Measurements from ENCODE around the gene DOK4. TPM values are rescaled to one million over a fixed set of nuclear protein-coding genes. Genes with fewer than 3 reads are reported as not detected.

Gene DOK4
- total RNA-seq, 1 experiment from 2014 or later = 4.9 TPM

GRCh38 chr16:57498031-57498430 is 11.7 kb upstream of the DOK4 start:
- intact Hi-C loops (cut with micrococcal nuclease) = no loop called here
- Histone ChIP-seq H3K27ac (ENCODE audit: low read length) (no peak overlapping the region), H3K79me2 (ENCODE audit: low read length) (no peaks in the 10 kb centered on the region), H2AFZ (ENCODE audit: low read length) (no peak overlapping the region), H3K27me3 (ENCODE audit: low read length) (no peaks in the 10 kb centered on the region), H3K9me2 (replicated peaks; ENCODE audit: low read length) (no peaks in the 10 kb centered on the region), H3F3A (ENCODE audit: low read length, unreplicated experiment) (no peaks in the 10 kb centered on the region), H4K20me1 (ENCODE audit: low read length) (no peaks in the 10 kb centered on the region), H3K36me3 (ENCODE audit: low read depth, low read length) (no peaks in the 10 kb centered on the region), H3K4me1 (ENCODE audit: insufficient read depth, low read length) (no peaks in the 10 kb centered on the region), H3K9ac (ENCODE audit: low read length) (no peak overlapping the region), H3K4me2 (ENCODE audit: low read length) (no peak overlapping the region), H3K4me3 (ENCODE audit: low read length) (no peak overlapping the region), H3K9me3 (ENCODE audit: low read length) (no peaks in the 10 kb centered on the region)
- ChIA-PET POLR2A (ENCODE audit: unreplicated experiment) (no interaction called here), CTCF (no interaction called here)
- BruUV-seq (replicated peaks) = no TSS peak
- ATAC-seq = no peak
- DNase-seq = no peak
- TF ChIP-seq EZH2phosphoT487 (IDR thresholded peaks at IDR 0.05; ENCODE audit: borderline replicate concordance, low read length) = no peak
- no peak for TF ChIP-seq CTCF (conservative IDR thresholded peaks at IDR 0.05; ENCODE audit: low read depth, low read length)
- TF ChIP-seq EZH2 (IDR thresholded peaks at IDR 0.05; ENCODE audit: low read length, unreplicated experiment) = no peak

GRCh38 chr16:57497121-57497520 is 10.8 kb upstream of the DOK4 start:
- intact Hi-C loops (cut with micrococcal nuclease) = no loop called here
- BruUV-seq (replicated peaks) = no TSS peak
- CTCF ChIA-PET = no interaction called here

GRCh38 chr16:57493767-57494166 is 7.5 kb upstream of the DOK4 start:
- Histone ChIP-seq H3K4me1 (ENCODE audit: insufficient read depth, low read length) (no peaks in the 10 kb centered on the region), H3F3A (ENCODE audit: low read length, unreplicated experiment) (no peaks in the 10 kb centered on the region), H3K4me2 (ENCODE audit: low read length) (no peak overlapping the region), H3K9me3 (ENCODE audit: low read length) (no peaks in the 10 kb centered on the region), H2AFZ (ENCODE audit: low read length) (no peak overlapping the region), H3K36me3 (ENCODE audit: low read depth, low read length) (no peaks in the 10 kb centered on the region), H4K20me1 (ENCODE audit: low read length) (no peaks in the 10 kb centered on the region), H3K9me2 (replicated peaks; ENCODE audit: low read length) (no peaks in the 10 kb centered on the region), H3K27ac (ENCODE audit: low read length) (no peak overlapping the region), H3K9ac (ENCODE audit: low read length) (no peak overlapping the region), H3K4me3 (ENCODE audit: low read length) (no peak overlapping the region), H3K79me2 (ENCODE audit: low read length) (no peaks in the 10 kb centered on the region), H3K27me3 (ENCODE audit: low read length) (no peaks in the 10 kb centered on the region)
- intact Hi-C loops (cut with micrococcal nuclease) = no loop called here
- no TSS peak for BruUV-seq (replicated peaks)
- ATAC-seq (no peak), DNase-seq (no peak)
- POLR2A ChIA-PET (ENCODE audit: unreplicated experiment) = no interaction called here
- no peak for TF ChIP-seq EZH2 (IDR thresholded peaks at IDR 0.05; ENCODE audit: low read length, unreplicated experiment)
- no peak for TF ChIP-seq CTCF (conservative IDR thresholded peaks at IDR 0.05; ENCODE audit: low read depth, low read length)
- no peak for TF ChIP-seq EZH2phosphoT487 (IDR thresholded peaks at IDR 0.05; ENCODE audit: borderline replicate concordance, low read length)
- CTCF ChIA-PET = no interaction called here

More at GRCh38 chr16:57497121-57497520, 10.8 kb upstream of the DOK4 start:
- no peaks in the 10 kb centered on the region for H3K36me3 ChIP-seq (ENCODE audit: low read depth, low read length)
- DNase-seq (no peak), ATAC-seq (no peak)
- H3K4me1 ChIP-seq (ENCODE audit: insufficient read depth, low read length) = no peaks in the 10 kb centered on the region
- H2AFZ ChIP-seq (ENCODE audit: low read length) = no peak overlapping the region
- no peaks in the 10 kb centered on the region for H3K9me3 ChIP-seq (ENCODE audit: low read length)
- no peaks in the 10 kb centered on the region for H3F3A ChIP-seq (ENCODE audit: low read length, unreplicated experiment)
- POLR2A ChIA-PET (ENCODE audit: unreplicated experiment) = no interaction called here
- TF ChIP-seq EZH2phosphoT487 (IDR thresholded peaks at IDR 0.05; ENCODE audit: borderline replicate concordance, low read length) (no peak), CTCF (conservative IDR thresholded peaks at IDR 0.05; ENCODE audit: low read depth, low read length) (no peak), EZH2 (IDR thresholded peaks at IDR 0.05; ENCODE audit: low read length, unreplicated experiment) (no peak)
- no peaks in the 10 kb centered on the region for H3K27me3 ChIP-seq (ENCODE audit: low read length)
- no peaks in the 10 kb centered on the region for H3K9me2 ChIP-seq (replicated peaks; ENCODE audit: low read length)
- H3K4me3 ChIP-seq (ENCODE audit: low read length) = no peak overlapping the region
- no peak overlapping the region for H3K4me2 ChIP-seq (ENCODE audit: low read length)
- no peak overlapping the region for H3K9ac ChIP-seq (ENCODE audit: low read length)
- no peaks in the 10 kb centered on the region for H4K20me1 ChIP-seq (ENCODE audit: low read length)
- no peaks in the 10 kb centered on the region for H3K79me2 ChIP-seq (ENCODE audit: low read length)
- H3K27ac ChIP-seq (ENCODE audit: low read length) = no peak overlapping the region
